ENCODE results near the gene DNAJB14. TPM values are rescaled to one million over a fixed set of nuclear protein-coding genes. Genes with fewer than 3 reads are reported as not detected.

Gene DNAJB14
- total and polyA plus RNA-seq, 2 of the 13 experiments (the other 11 are each of a cell fraction or from before 2014, with no cell fraction given), result 9.1 to 38.1 TPM

GRCh38 chr4:99852199-99852749, 94.1 kb downstream of the DNAJB14 start:
- DNase-seq (ENCODE audit: low spot score), result no peak
- in situ Hi-C loops (cut with HindIII; ENCODE audit: extremely low pct_ligation_motif_present, low pct_unique_long_range_greater_than_20kb) (no loop called here), intact Hi-C loops (cut with micrococcal nuclease; ENCODE audit: unreplicated experiment) (no loop called here)
- no peak for ATAC-seq
- no peaks in the 10 kb centered on the region for H3K79me2 ChIP-seq (ENCODE audit: insufficient read depth, low read length)
- POLR2A ChIA-PET, result no interaction called here
- CTCF ChIA-PET (ENCODE audit: low intra/inter-chr PET ratio, low total read pairs), result no interaction called here
- no peak overlapping the region for H2AFZ ChIP-seq (ENCODE audit: low read length)
- no peaks in the 10 kb centered on the region for H3K9me3 ChIP-seq (ENCODE audit: low read length)
- no peak overlapping the region for H3K4me2 ChIP-seq (ENCODE audit: low read depth, low read length)
- H3K4me1 ChIP-seq (ENCODE audit: insufficient read depth, low read length), result no peaks in the 10 kb centered on the region
- no peak overlapping the region for H3K27ac ChIP-seq (ENCODE audit: extremely low read length, insufficient read depth, low read length)
- H4K20me1 ChIP-seq (ENCODE audit: insufficient read depth, low read length), result no peaks in the 10 kb centered on the region
- no peaks in the 10 kb centered on the region; a peak in 1 of 5 replicates for H3K27me3 ChIP-seq (ENCODE audit: control insufficient read depth in 1 of 2, insufficient read depth in 2 of 2, low read length in 2 of 2)
- WGBS (ENCODE audit: low lambda C conversion rate), result 53% methylated on average over 3 of the region's 3 CpGs
- FAIRE-seq, result no peak
- TF ChIP-seq ZNF775 (CRISPR knock-in tag; IDR thresholded peaks at IDR 0.05; ENCODE audit: borderline replicate concordance), result no peak
- TF ChIP-seq GLMP (CRISPR knock-in tag; IDR thresholded peaks at IDR 0.05; ENCODE audit: borderline replicate concordance), result no peak
- TF ChIP-seq SRSF9 (IDR thresholded peaks at IDR 0.05; ENCODE audit: borderline replicate concordance, insufficient read depth, low read depth, low read length, poor library complexity, severe bottlenecking), result no peak
- TF ChIP-seq ZNF576 (CRISPR knock-in tag; IDR thresholded peaks at IDR 0.05), result no peak
- TF ChIP-seq TMF1 (CRISPR knock-in tag; IDR thresholded peaks at IDR 0.05; ENCODE audit: low read depth), result no peak
- TF ChIP-seq KDM5A (IDR thresholded peaks at IDR 0.05; ENCODE audit: borderline replicate concordance, low read length), result no peak
- no peak for TF ChIP-seq ZNF788 (CRISPR knock-in tag; IDR thresholded peaks at IDR 0.05; ENCODE audit: borderline replicate concordance)
- no peak for TF ChIP-seq NFE2L2 (IDR thresholded peaks at IDR 0.05; ENCODE audit: low read length)
- no peak for TF ChIP-seq ZNF574 (CRISPR knock-in tag; IDR thresholded peaks at IDR 0.05)
- no peak for TF ChIP-seq KAT7 (CRISPR knock-in tag; IDR thresholded peaks at IDR 0.05; ENCODE audit: borderline replicate concordance)
- no peak for TF ChIP-seq KLF11 (CRISPR knock-in tag; IDR thresholded peaks at IDR 0.05)
- TF ChIP-seq SALL1 (CRISPR knock-in tag; IDR thresholded peaks at IDR 0.05), result no peak
- TF ChIP-seq ZFYVE20 (CRISPR knock-in tag; IDR thresholded peaks at IDR 0.05; ENCODE audit: borderline replicate concordance, low read depth), result no peak
- TF ChIP-seq PRPF4 (IDR thresholded peaks at IDR 0.05; ENCODE audit: low read depth, low read length, poor library complexity, severe bottlenecking), result no peak
- no peak for TF ChIP-seq MAX (IDR thresholded peaks at IDR 0.05)
- no peak for TF ChIP-seq ZNF737 (CRISPR knock-in tag; IDR thresholded peaks at IDR 0.05; ENCODE audit: borderline replicate concordance)
- no peak for TF ChIP-seq CBX2 (IDR thresholded peaks at IDR 0.05; ENCODE audit: low read depth, low read length)
- no peak for TF ChIP-seq CBX2 (CRISPR knock-in tag; IDR thresholded peaks at IDR 0.05; ENCODE audit: low read depth)
- TF ChIP-seq ZNF468 (CRISPR knock-in tag; IDR thresholded peaks at IDR 0.05), result no peak
- TF ChIP-seq ZNF138 (CRISPR knock-in tag; IDR thresholded peaks at IDR 0.05; ENCODE audit: low read depth), result no peak
- BruUV-seq (replicated peaks), result no TSS peak
- H3K36me3 ChIP-seq (replicated peaks in 1 of 2; ENCODE audit: control insufficient read depth in 1 of 2, insufficient read depth in 2 of 2, low read length in 2 of 2), result no peaks in the 10 kb centered on the region
- H3K4me3 ChIP-seq (replicated peaks in 1 of 3; ENCODE audit: insufficient read depth in 1 of 3, low read depth in 2 of 3, low read length in 3 of 3), result no peak overlapping the region
- no peak overlapping the region for H3K9ac ChIP-seq (ENCODE audit: insufficient read depth, low read depth, low read length)

Data from HepG2 (cell line).